HG03460 (cell line): ENCODE data around the gene KCNJ6.
"Not testable (repeated sequence)": the region's sequence is repeated elsewhere in the genome, so short reads cannot be mapped to it uniquely, and the experiment has no call there.

Experiments used
- ATAC-seq: cut with Tn5 transposase; IDR thresholded peaks from one replicate; pipeline ENCODE4 v1.9.1; 2021; ENCODE audit not compliant: unreplicated experiment

The KCNJ6 gene

DNA sequence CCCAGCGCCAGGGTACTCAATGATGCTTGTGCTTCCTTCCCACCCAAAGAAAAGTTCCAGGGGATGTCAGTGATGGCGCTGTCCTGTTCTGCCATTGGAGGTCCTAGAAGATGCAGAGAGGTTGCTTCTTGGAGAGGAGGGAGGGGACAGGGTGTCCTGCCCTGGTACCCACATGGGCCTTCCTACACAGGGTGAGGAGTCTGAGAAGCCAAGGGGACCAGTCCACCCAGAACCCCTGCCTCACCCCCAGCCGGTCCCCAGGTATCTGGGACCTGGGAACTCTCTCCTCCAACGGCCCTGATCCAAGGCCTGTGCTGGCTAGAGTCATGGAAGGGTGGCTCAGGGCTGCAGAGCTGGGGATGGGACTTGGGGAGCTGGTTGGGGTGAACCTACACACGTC lies 259.4 kb downstream of the KCNJ6 start:
- ATAC-seq = no peak

DNA sequence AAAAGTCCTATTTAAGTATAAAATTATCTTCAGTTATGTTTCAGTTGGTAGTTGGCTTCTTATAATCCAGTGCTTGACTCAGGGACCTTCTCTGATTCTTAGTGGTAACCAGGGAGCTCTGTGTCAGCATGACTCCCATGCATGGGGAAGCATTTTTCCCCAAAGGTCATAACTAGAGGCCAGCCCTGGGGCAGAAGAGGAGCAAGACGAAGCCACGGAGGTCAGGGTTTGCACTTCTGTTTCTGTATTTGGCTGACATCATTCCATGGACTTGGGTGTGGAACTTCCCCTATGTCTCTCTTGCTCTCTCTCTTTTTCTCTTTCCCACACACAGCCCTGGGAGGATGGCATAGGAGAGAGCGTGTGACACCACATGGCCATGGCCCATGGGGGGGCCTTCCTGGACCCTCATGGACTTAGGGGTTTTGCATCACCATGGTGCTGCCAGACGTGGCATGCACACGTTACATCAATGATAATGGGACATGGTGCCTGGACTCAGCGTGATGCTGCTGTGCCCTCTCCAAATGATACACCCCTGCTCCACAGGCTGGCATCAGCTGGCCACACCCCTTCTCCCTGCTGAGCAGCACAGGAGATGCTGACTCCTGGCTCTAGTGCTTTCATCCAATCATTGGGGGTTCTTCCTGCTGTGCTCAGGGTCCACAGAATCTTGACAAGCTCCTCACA lies 260.5 kb downstream of the KCNJ6 start:
- no peak for ATAC-seq

- ATAC-seq = no peak
Measured at GRCh38 chr21:37654596-37654995, 261.7 kb downstream of the KCNJ6 start.

- ATAC-seq = no peak
Measured at GRCh38 chr21:37653201-37653600, 263.1 kb downstream of the KCNJ6 start.

- no peak for ATAC-seq
Measured at GRCh38 chr21:37647781-37648180, 268.5 kb downstream of the KCNJ6 start.

DNA sequence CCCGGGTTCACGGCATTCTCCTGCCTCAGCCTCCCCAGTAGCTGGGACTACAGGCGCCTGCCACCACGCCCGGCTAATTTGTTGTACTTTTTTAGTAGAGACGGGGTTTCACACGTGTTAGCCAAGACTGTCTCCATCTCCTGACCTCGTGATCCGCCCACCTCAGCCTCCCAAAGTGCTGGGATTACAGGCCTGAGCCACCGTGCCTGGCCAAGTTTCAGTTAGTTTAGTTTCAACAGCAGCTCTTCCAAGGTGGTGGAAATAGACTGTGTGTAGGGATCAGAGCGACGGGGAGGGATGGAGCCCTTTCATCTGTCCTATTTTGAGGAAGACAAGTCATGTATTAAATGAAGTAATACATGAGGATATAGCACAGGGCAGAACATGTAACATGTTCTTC lies 269.5 kb downstream of the KCNJ6 start:
- not testable (repeated sequence) for ATAC-seq

- no peak for ATAC-seq
Measured at GRCh38 chr21:37645848-37646247, 270.4 kb downstream of the KCNJ6 start.

GRCh38 chr21:37644636-37645035 lies 271.6 kb downstream of the KCNJ6 start:
- ATAC-seq = no peak

DNA sequence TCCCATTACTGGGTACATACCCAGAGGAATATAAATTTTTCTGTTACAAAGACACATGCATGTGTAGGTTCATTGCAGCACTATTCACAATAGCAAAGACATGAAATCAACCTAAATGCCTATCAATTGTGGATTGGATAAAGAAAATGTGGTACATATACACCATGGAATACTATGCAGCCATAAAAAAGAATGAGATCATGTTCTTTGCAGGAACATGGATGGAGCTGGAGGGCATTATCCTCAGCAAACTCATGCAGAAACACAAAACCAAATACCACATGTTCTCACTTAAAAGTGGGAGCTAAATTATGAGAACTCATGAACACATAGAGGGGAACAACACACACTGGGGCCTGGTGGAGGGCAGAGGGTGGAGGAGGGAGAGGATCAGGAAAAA lies 272.4 kb downstream of the KCNJ6 start:
- ATAC-seq = not testable (repeated sequence)

DNA sequence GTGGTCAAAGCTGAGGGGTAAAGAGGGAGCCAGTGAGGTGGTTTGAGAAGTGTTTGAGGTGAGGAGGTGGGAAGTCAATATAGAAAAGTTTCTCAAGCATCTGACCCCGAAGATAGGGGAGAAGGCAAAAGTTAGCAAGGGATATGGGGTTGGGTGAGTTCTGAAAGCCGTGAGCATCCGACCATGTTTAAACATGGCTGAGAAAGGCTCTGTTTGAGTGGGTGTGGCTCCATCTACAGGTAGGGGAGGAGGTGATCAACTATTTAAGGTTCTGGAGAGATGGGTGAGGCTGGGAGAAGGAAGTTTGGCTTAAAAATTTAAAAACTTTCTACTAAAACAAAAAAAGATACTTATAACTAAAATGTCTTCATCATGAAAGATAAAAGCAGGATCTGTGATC lies 273.8 kb downstream of the KCNJ6 start:
- no peak for ATAC-seq

DNA sequence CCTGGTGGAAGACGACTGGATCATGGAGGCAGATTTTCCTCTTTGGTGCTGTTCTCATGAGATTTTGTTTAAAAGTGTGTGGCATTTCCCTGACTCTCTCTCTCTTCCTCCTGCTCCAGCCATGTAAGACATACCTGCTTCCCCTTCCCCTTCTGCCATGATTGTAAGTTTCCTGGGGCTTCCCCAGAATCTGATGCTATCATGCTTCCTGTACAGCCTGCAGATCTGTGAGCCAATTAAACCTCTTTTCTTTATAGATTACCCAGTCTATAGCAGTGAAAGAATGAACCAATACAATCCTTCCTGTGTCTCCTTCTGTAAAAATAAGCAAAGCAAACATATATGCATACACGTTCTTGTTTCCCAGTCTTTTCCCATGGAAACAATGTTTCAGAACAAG lies 276.5 kb downstream of the KCNJ6 start:
- ATAC-seq = no peak

GRCh38 chr21:37636152-37636860 lies 280.0 kb downstream of the KCNJ6 start:
- ATAC-seq = no peak

GRCh38 chr21:37631319-37632117 lies 284.7 kb downstream of the KCNJ6 start:
- no peak for ATAC-seq

- ATAC-seq = no peak
Measured at GRCh38 chr21:37630872-37631271, 285.4 kb downstream of the KCNJ6 start.

DNA sequence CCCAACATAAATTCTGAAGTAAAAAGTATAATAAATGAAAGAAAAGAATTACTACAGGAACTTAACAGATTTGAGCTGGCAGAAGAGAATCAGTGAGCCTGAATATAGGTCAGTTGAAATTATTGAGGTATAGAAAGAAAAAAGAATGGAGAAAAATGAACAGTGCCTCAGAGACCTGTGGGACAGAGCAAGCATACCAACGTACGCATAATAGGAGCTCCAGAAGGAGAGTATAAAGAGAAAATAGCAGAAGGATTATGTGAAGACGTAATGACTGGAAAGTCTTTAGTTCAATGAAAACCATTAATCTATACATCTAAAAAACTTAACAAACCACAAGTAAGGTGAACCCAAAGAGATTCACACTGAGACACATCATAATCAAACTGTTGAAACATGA lies 287.9 kb downstream of the KCNJ6 start:
- no peak for ATAC-seq

DNA sequence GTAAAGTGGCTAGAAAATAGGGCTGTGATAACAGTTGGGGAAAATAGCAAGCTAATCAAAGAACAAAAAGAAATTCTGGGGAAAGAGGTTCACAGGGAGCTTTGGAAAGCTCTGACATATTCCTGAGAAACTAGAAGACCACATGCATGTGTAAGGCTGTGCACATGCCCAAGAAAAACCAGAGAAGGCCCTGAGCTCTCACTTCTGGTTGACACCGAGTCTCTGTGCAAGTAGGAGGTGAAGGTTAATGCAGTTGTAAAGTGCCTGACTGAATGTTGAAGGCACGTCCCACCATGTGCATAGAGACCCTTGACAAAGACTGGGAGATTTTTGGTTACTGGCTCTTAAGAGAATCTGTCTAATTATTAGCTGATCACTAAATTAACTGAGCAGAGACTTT lies 288.7 kb downstream of the KCNJ6 start:
- ATAC-seq = no peak

DNA sequence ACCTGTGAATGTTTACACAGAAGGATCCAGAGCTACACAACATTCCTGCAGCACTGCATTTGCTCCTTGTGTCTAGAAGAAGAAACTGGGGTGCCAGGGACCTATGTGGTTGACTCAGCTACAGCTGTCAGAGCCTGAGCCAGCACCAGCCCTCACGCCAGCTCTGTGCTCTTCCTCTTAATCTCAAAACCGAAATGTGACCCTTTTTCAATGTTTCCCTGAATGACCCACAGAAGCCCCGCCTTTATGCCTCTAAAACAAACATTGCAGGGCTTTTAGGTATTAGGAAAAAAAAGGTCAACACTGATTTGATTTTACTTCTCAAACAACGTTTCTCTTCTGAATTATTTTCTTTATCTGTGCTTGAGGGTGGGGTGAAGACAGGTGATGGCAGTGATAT lies 289.2 kb downstream of the KCNJ6 start:
- no peak for ATAC-seq

GRCh38 chr21:37626320-37626719 lies 289.9 kb downstream of the KCNJ6 start:
- ATAC-seq = no peak

DNA sequence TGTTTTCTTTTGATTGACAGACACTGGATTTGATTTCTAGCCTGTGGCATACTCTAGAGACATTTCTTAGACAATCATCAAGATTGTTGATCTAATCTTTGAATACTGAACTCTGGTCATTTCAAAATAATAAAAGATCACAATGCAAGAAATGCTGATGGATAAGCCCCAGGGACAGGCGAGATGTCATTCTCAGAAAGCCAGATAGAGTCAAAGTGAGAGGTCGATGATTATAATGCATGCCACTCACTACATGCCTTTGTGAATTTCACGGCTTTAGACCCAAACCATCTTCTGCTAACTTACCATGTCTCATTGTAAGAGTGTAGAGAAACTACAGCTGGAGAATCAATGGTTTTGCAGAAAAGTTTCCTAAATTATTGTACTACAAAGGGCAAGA lies 292.6 kb downstream of the KCNJ6 start:
- ATAC-seq = no peak

DNA sequence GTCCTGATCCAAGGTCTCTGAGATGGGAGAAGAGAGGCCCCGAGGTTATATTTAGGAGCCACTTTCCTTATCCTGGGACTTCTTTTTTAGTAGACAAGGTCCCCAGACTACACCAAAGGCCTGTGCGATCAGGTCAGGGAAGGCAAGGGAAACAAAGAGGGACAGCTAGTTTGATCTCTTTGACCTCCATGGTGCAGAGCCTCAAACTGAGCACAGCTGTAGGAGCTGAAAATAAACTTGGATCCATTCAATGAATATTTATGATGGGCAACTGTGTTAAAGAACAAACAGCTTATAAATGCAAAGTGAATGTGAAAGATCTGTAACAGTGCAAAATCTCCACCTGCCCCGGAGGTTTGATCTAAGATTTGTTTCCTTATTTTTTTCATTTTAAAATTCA lies 293.1 kb downstream of the KCNJ6 start:
- no peak for ATAC-seq

GRCh38 chr21:37622755-37623154 lies 293.5 kb downstream of the KCNJ6 start:
- ATAC-seq = no peak

DNA sequence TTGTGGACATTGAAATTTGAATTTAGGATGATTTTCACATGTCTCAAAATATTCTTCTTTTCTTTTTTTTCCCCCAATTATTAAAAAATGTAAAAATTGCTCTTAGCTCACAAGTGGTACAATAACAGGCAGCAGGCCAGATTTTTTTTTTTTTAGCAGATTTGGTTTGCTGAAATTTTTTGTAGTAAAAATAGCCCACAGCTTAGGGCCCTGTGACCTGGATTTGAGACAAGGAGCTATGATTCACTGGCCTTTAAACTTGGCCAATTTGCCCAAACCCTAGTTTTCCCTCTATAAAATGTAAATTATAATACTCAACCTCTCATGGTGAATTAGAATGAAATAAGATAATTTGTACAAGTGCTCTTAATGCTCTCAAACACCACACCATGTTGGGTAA lies 295.9 kb downstream of the KCNJ6 start:
- no peak for ATAC-seq
